ENCODE data around the gene C17orf78. TPM values are rescaled to one million over a fixed set of nuclear protein-coding genes. Genes with fewer than 3 reads are reported as not detected.
"Not testable (repeated sequence)": the region's sequence is repeated elsewhere in the genome, so short reads cannot be mapped to it uniquely, and the experiment has no call there.

The C17orf78 gene
- total RNA-seq, 1 donor from 2014 or later: not detected

DNA sequence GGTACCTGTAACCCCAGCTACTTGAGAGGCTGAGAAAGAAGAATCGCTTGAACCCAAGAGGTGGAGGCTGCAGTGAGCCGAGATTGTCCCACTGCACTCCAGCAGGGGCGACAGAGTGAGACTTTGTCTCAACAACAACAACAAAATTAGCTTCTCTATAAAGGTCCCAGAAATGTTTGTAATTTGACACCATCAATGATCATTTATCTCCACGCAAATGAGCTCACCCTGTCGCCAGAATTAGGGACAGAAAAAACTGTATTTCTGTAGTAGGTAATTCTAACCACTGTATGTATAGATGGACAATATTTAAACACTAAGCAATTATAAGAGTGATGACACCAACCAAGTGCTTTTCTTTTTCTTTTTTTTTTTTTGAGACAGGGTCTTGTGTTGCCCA, 10.7 kb downstream of the C17orf78 start:
- no peak for DNase-seq (ENCODE audit: low spot score)

DNA sequence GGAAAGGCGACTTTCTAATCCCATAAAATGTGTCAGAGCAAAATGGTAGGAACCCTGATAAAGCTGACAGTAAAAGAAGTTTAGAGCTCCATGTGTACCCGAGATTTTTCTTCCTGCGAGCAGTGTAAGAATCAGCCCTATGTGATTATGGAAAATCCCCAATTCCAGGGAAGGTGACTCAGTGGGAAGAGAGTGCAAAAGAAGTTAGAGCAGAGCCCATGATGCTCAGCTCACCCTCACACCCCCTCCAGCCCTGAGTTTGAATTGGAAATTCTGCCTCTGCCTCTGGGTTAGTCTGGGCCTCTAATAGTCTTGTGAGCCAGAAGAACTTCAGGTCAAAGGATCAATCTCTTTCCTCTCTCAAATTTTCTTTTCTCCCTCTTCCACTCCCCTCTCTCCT, 12.5 kb downstream of the C17orf78 start:
- DNase-seq (ENCODE audit: low spot score): peak; percentile 38

DNA sequence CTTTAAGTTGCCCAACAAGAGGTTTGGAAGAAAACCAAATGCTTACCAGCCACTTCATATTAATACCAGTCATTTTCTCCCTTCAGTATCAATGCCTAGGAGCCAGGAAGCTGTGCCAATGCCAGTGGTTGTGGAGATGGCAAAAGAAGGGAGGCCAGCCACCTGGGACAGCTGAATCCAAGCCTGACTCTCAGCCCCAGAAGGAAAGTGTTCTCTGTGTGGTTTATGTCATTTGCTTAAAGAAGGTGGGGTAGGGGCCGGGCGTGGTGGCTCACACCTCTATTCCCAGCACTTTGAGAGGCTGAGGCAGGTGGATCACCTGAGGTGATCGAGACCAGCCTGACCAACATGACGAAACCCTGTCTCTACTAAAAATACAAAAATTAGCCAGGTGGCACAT, 13.4 kb downstream of the C17orf78 start:
- DNase-seq (ENCODE audit: low spot score): no peak

DNA sequence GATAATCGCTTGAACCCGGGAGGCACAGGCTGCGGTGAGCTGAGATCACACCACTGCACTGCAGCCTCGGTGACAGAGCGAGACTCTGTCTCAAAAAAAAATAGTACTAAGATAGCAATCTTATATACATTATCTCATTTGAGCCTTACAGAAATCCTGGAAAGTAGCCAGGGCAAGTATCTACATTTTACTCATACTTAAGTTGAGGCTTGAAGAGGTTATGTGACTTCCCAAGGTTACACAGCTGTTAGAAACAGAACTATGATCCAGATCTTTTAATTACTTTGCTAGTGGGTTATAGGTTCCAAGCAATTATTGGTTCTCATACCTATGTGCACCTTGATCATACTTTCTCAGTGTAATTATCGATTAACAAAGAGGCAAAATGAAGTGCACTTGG, 15.4 kb downstream of the C17orf78 start:
- peak; percentile 26 for DNase-seq (ENCODE audit: low spot score)

DNA sequence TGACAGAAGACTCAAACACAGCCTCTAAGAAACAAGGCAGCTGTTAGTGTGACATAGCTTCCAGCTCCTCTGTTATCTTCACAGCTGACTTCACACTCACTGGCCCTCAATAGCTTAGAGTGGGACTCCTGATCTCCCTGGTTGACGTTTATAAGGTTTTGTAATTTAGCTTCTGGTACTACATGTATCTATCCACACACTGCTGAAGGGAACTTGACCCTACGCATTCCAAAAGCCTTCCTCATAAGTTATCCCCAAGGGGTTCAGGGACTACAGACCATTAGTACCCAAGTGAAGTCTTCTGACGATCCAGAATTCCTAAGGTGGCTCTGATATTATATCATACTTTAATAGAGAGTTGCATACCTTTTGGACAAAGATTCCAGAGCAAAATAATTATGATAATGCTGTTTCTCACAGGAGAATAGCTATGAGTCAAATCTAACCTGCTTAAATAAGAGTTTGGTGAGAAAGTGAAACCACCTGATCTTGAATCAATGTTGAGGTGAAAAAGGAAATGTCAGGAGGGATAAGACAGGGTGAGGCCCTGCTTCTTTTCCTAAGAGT, 16.3 kb downstream of the C17orf78 start:
- DNase-seq (ENCODE audit: low spot score): peak; percentile 49

DNA sequence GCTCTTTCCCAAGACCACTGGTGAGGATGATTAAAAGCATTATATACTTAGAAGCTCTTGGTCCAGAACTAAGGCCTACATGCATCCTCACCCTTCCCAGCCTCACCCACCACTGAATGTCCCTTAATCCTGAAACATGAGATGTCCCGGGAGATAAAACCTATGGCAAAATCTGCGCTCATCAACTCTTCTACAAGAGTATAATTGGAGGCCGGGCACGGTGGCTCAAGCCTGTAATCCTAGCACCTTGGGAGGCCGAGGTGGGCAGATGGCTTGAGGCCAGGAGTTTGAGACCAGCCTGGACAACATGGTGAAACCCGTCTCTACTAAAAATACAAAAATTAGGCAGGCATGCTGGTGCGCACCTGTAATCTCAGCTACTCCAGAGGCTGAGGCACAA, 17.6 kb downstream of the C17orf78 start:
- no peak for DNase-seq (ENCODE audit: low spot score)

DNA sequence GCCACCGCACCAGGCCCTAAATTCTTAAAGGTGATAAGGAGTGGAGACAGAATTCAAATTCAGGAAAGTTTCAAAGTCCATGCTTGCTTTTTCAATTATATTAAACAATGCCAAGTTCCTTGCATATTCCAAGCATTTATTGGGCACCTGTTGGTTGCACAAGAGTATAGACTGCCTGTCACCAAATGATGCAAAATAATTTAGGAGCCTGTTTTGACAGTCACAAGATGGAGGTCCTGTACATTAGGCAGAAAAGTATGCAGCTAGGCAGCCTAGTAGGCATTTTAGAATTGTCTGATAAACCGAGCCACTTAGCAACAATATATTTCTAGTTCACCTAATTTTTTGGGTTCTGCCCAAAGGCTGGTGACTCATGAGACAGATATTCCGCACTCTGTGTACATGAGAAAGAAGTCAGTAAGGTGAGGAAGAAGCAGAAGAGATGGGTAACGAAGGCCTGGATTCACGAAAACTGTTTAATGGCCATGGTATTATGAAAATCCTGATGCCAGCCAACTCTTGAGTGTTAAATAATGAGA, 23.5 kb downstream of the C17orf78 start:
- no peak for DNase-seq (ENCODE audit: low spot score)

DNA sequence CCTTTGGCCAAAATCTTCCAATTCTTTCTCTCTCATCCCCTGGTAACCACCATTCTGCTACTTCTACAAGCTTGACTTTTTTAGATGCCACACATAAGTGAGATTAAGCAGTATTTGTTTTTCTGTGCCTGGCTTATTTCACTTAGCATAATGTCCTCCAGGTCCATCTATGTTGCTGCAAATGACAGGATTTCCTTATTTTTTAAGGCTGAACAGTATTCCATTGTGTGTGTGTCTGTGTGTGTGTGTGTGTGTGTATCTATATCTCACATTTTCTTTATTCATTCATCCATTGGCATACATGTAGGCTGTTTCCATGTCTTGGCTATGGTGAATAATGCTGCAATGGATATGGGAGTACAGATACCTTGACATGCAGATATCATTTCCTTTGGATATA, 24.7 kb downstream of the C17orf78 start:
- DNase-seq (ENCODE audit: low spot score): no peak

DNA sequence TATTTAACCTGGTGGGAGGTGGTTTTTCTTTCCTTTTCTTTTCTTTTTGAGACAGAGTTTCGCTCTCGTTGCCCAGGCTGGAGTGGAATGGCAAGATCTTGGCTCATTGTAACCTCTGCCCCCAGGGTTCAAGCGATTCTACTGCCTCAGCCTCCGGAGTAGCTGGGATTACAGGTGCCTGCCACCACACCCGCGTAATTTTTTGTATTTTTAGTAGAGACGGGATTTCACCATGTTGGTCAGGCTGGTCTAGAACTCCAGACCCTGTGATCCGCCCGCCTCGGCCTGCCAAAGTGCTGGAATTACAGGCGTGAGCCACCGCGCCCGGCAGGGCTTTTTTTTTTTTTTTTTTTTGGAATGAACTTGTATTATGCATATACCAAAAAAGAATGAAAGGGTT, 29.7 kb downstream of the C17orf78 start:
- not testable (repeated sequence) for DNase-seq (ENCODE audit: low spot score)

DNA sequence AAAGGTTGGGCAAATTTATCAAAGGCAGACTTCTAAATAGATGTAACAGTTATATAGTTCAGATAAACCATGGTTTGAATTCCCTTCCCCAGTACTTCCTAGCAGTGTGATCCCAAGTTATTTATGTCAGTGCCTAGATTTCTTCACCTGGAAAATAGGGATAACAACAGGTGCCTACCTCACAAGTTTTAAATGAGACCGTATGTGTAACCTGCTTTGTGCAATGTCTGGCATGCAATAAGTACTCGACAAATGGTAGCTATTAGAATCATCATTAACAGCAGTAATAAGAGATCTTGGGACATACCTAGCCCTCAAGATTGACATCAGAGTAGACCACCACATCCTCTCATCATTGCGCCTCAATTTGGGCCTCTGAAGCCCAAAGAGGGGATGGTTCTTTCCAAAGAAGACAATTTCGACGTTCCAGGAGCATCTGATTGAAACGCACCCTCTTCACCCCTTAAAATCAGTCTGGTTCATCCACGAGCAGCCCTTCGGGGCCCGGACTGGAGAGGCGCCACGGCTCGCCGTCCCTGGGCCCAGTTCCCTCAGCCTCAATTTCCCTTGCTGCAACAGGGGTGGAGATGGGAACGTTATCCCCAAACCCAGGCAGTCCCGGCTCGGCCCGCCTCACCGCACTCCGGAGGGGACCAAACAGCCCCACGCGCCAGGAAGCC, 30.3 kb downstream of the C17orf78 start:
- no peak for DNase-seq (ENCODE audit: low spot score)

DNA sequence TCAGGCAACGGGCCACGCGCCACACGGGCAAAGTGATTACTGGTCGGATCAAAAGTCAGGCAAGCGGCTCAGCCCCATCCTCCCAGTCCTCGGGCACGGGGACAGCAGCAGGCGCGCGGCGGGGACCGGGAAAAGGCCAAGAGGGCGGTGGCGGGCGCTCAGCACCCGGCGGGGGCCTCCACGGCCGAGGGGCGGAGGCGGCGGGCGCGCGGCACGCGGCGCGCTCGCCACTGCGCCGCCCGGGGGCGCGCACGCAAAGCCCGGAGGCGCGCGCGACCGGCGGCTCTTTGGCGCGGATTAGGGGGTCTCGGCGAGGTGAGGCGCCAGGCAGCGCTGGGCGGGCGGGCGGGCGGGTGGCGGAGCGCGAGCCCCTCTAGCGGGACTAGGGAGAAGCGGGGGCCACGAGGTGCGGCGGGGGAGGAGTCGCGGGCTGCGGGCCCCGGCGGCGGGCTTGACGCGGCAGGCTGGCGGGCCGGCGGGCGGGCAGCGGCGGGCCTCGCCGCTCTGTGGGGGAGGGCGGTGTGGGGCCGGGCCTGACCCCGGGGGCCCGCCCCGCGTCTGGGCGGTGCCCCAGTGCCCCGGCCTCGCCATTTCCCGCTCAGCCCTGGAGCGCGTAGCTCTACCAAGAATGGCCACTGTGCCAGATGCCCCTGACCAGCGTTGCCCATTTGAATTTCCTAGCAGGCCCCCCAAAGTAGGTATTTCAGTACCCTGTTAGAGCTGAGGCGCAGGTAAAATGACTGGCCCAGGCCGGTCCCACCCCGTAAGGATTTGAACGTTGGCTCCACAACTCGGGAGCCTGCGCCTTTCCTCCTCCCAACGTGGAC, 31.1 kb downstream of the C17orf78 start, which contains the start of the genes ACACA and TADA2A:
Gene ACACA (minus strand): TSS at position 202 of the 827 bp plus-strand sequence. CDS start 537 bp downstream, outside the sequence.
Gene TADA2A (plus strand): TSS at position 252 of the 827 bp plus-strand sequence. CDS start 4,480 bp downstream, outside the sequence.
- DNase-seq (ENCODE audit: low spot score): peak; percentile 87

DNA sequence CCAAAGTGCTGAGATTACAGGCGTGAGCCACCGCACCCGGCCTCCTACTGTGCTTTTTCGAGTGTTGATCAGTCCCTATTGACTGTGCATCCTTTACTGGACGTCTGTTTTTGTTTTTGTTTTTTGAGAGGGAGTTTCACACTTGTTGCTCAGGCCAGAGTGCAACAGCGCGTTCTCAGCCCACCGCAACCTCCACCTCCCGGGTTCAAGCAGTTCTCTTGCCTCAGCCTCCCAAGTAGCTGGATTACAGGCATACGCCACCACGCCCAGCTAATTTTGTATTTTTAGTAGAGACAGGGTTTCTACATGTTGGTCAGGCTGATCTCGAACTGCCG, 32.3 kb downstream of the C17orf78 start:
- not testable (repeated sequence) for DNase-seq (ENCODE audit: low spot score)

DNA sequence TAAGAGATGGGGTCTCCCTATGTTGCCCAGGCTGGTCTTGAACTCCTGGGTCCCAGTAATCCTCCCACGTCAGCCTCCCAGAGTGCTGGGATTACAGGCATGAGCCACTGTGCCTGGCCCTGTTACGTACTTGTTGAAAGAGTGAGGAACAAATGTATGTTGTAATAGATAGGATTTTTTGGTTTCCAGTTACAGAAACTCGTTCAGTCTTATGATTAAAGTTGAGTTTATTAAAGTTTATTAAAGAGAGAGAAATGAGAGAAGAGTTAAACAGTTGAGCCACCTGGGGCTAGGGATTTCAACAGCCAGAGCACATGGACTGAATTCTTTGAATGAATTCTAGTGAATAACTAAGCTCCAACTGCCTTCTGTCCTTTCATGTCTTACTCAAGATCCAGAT, 34.6 kb downstream of the C17orf78 start:
- DNase-seq (ENCODE audit: low spot score): no peak

DNA sequence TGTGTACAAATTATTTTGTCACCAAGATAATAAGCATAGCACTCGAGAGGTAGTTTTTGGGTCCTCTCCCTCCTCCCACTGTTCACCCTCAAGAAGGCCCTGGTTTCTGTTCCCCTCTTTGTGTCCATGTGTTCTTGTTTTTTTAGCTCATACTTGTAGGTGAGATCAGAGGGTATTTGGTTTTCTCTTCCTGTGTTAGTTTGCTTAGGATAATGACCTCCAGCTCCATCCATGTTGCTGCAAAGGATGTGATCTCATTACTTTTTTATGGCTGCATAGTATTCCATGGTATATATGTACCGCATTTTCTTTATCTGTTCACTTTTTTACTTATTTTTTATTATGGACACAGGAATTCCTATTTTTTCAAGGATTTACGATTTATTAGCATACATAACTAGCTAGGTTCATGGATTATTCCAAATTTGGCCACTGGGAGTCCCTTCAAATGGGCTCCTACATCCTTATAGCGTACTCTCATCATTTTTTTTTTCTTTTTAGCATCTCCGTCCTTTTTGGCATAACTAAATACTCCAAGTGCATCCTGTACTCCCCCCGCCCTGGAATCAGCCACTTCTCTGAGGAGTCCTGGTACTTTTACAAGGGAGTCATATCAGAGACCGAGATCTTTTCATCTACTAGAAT, 38.2 kb downstream of the C17orf78 start:
- no peak for DNase-seq (ENCODE audit: low spot score)

DNA sequence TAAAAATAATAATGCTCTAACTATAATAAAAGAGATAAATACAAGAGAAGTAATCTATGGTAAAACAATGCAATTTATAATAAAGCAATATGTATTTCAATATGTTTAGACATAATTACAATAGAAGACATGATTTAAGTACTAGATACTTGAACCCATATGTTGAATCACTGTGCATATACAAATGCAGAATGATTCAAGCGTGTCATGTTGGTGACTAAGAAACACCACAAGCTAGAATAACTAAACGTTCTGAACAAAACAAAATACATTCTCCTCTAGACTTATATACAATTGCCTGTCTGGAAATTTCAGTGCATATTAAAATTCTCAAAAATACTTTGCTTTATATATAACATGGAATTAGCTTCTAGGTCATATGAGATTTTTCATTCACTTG, 42.1 kb downstream of the C17orf78 start:
- DNase-seq (ENCODE audit: low spot score): no peak

DNA sequence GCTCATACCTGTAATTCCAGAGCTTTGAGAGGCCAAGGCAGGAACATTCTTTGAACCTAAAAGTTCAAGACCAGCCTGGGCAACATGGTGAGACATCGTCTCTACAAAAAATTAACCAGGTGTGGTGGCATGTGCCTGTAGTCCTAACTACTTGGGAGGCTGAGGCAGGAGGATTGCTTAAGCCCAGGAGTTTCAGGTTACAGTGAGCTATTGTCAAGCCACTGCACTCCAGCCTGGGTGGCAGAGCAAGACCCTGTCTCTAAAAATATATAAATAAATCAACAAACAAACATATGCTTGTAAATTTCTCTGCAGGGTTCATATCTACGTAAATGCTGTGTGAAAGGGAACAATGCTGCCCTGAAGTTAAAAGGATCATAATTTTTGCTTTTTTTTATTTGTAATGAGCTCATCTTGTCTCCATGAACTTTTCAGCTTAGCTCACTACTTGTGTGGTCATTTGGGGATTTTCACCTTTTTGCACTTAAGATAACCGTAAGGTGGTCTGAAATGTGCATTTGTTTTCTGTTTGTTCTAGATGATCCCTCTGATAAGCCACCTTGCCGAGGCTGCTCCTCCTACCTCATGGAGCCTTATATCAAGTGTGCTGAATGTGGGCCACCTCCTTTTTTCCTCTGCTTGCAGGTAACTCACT, 47.3 kb downstream of the C17orf78 start:
- no peak for DNase-seq (ENCODE audit: low spot score)

DNA sequence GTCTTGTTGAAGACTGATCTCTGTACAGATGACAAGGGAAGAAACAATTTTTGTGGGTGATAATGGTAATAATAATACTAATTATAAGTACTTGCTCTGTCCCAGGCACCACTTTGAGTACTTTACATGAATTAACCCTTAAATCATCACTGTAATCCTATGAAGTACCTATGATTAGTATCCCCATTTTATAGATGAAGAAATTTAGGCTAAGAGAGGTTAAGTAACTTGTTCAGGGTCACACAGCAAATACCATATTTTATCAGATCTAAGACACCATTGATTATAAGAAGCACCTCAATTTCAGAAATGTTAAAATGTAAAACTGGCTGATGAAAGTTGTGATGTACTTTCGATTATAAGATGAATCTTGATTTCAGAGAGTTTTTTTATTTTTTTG, 49.5 kb downstream of the C17orf78 start:
- DNase-seq (ENCODE audit: low spot score): no peak

DNA sequence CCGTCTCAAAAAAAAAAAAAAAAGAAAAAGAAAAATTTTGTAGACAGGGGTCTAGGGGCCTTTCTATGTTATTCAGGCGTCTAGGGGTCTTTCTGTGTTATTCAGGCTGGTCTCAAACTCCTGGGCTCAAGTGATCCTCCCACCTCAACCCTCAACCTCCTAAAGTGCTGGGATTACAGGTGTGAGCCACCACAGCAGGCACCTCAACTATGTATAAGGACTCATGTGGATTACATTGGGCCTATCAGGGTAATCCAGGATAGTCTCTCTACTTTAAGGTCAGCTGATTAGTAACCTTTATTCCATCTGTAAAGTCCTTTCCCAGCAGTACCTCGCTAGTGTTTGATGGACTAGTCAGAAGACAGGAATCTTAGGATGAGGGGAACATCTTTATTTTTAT, 53.3 kb downstream of the C17orf78 start:
- no peak for DNase-seq (ENCODE audit: low spot score)

DNA sequence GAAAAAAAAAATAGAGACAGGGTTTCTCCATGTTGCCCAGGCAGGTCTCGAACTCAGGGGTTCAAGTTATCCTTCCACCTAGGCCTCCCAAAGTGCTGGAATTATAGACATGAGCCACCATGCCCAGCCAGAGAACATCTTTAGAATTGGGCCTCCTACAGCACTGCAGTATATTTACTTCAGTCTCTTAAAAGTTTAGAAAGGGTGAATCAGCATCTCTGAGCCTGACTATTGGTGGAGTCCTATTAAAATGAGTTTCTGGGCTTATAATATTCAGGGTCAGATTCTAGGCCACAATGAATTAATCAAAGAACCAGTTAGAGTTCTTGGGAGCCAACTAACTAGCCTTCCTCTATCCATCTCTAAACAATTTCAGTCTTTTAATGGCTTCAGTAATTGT, 53.7 kb downstream of the C17orf78 start:
- DNase-seq (ENCODE audit: low spot score): no peak

DNA sequence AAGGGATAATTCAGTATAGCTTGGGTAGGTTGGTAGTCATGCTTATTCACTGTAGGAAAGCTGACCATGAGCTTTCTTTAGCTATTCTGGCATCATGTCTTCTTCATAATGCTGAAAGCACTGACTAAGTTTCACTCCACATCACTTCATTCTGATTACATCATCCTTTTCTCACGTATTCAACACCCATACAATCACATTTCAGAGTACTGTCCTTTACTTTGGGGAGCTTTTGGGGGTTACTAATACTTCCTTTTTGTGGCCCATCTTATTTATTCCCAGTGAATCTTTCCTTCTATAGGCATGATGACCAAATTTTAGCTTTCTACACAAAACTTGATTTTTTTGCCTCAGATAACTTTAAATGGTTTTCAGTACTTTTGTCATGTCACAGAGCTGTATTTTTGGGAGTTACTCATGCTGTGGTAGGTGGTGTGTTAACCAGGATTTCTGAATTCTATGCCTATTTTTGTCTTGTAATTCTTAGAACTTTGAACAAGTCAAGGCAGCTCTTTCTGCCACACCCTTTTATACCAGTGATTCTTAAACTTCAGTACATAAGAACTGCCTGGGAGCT, 54.4 kb downstream of the C17orf78 start:
- DNase-seq (ENCODE audit: low spot score): peak; percentile 14

DNA sequence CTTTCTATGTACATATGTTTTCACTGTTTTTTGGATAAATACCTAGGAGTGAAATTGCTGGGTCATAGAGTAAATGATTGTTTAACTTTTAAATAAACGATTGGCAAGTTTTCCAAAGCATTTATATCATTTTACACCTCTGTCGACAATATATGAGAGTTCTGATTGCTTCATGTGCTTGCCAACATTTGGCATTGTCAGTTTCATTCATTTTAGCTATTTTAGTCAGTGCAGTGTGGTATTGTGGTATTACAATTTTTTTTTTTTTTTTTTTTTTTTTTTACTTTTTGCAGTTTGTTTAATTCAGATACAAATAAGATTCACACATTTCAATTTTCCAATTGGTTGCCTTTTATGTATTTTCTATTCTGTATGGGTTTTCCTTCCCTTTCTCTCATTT, 56.9 kb downstream of the C17orf78 start:
- DNase-seq (ENCODE audit: low spot score): no peak
